ENCODE data around the gene MRPL46. TPM values are rescaled to one million over a fixed set of nuclear protein-coding genes. Genes with fewer than 3 reads are reported as not detected.

Gene MRPL46
- total and polyA plus RNA-seq, 9 of the 15 experiments (the other 6 are each of a cell fraction or from before 2014, with no cell fraction given) = 41.2 to 72.2 (median 49.8) TPM

GRCh38 chr15:88454867-88455810 is 12.0 kb downstream of the MRPL46 start (continued):
- TF ChIP-seq MGA (IDR thresholded peaks at IDR 0.05) (no peak), ZNF24 (IDR thresholded peaks at IDR 0.05) (no peak), TSC22D4 (tag; IDR thresholded peaks at IDR 0.05) (no peak), EGR1 (conservative IDR thresholded peaks at IDR 0.05) (no peak), ZNF668 (CRISPR knock-in tag; IDR thresholded peaks at IDR 0.05) (no peak), SOX6 (IDR thresholded peaks at IDR 0.05) (no peak), KLF13 (tag; IDR thresholded peaks at IDR 0.05; ENCODE audit: borderline replicate concordance, low read depth) (no peak), SMC3 (conservative IDR thresholded peaks at IDR 0.05; ENCODE audit: insufficient read depth, low read depth, low read length) (peak; percentile 42), SNRNP70 (optimal IDR thresholded peaks at IDR 0.05; ENCODE audit: low read depth, low read length) (no peak), SREBF1 (IDR thresholded peaks at IDR 0.05; ENCODE audit: borderline replicate concordance, low read depth, low read length) (no peak), CTCFL (IDR thresholded peaks at IDR 0.05; ENCODE audit: borderline replicate concordance, insufficient read depth, low read depth, low read length, poor library complexity, severe bottlenecking) (peak; percentile 87)

Measured in K562 (cell line).